ENCODE measurements around the gene MYL7. TPM values are rescaled to one million over a fixed set of nuclear protein-coding genes. Genes with fewer than 3 reads are reported as not detected.

MYL7 gene
- total and polyA plus RNA-seq, 12 donors: 146 to 6,323 (median 1,764) TPM

GRCh38 chr7:44097064-44097932 is 43.8 kb downstream of the MYL7 start:
- WGBS, 2 donors: 82 to 87% methylated on average over 9 of the region's 9 CpGs
- Histone ChIP-seq H3K4me1 (peaks cover 0 to 52% (median 10%) of the 10 kb centered on the region in 9 donors), H3K27me3 (no peaks in the 10 kb centered on the region), H3K4me3 (no peak overlapping the region), H3K27ac (no peak overlapping the region), H3K9me3 (no peaks in the 10 kb centered on the region), H3K36me3 (no peaks in the 10 kb centered on the region)
- ATAC-seq: no peak
- DNase-seq: no peak
- TF ChIP-seq CTCF (IDR thresholded peaks at IDR 0.05): no peak
- intact Hi-C loops (cut with DNase I): no loop called here

DNA sequence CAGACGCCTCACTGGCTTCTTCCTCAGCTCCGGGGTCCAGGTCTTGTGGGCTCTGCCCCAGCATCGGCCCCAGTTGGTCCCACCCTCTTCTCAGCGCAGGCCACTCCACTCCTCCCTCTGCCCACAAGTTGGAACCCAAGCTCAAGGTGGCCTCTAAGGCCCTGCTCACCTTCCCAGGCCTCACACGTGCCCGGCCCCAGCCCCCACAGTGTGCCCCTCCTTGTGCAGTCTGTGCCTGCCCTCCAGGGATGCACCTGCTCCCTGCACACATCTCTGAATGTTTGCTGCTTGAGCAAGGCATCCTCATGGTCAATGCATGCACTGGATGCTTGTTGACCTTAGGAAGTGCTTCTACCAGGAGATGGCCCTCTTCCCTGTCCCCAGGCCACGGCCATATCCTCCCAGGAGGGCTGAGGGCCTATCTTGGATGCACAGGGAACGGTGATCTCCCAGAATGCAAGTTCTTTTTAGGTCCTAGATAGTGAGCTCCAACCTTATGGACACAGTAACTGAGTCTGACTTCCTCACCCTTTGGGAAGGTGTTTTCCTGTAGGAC is 44.7 kb downstream of the MYL7 start:
- Histone ChIP-seq H3K9me3 (no peaks in the 10 kb centered on the region), H3K27ac (peak overlapping the region in 1 of 10 donors; percentile 64), H3K27me3 (no peaks in the 10 kb centered on the region), H3K36me3 (no peaks in the 10 kb centered on the region), H3K4me3 (no peak overlapping the region), H3K4me1 (peaks cover 0 to 43% (median 7%) of the 10 kb centered on the region in 9 donors)
- DNase-seq (no peak), ATAC-seq (peak in 1 of 8 donors; percentile 16)
- intact Hi-C loops (cut with DNase I): no loop called here
- no peak for TF ChIP-seq CTCF (IDR thresholded peaks at IDR 0.05)
- WGBS, 2 donors: 82 to 84% methylated on average over 8 of the region's 8 CpGs

DNA sequence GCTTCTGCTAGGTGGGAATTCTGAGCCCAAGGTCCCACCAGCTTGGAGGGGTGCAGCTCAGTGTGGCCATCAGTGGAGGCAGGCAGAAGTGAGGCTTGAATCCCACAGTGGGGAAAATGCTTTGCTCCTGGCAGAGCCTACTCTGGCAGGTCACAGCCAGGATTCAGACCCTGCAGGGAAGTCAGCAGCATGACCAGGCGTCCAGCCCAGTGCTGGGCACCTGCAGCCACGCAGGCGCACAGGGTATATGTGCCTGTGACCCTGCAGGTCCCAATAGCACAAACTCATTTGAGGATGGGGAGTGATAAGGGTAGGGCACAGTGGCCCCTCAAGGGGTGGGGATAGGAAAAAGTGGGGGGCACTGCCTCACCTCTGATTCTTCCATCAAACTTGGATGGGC is 45.4 kb downstream of the MYL7 start:
- DNase-seq (no peak), ATAC-seq (no peak)
- Histone ChIP-seq H3K27me3 (no peaks in the 10 kb centered on the region), H3K36me3 (no peaks in the 10 kb centered on the region), H3K4me1 (peaks cover 0 to 37% (median 7%) of the 10 kb centered on the region in 9 donors), H3K4me3 (no peak overlapping the region), H3K9me3 (no peaks in the 10 kb centered on the region), H3K27ac (peak overlapping the region in 3 of 10 donors; percentile 12 to 64 (median 49))
- 97 to 100% methylated on average over 3 of the region's 3 CpGs for WGBS, 2 donors
- no peak for TF ChIP-seq CTCF (IDR thresholded peaks at IDR 0.05)
- intact Hi-C loops (cut with DNase I): no loop called here

GRCh38 chr7:44094883-44095592 is 46.1 kb downstream of the MYL7 start:
- no peaks in the 10 kb centered on the region for H3K9me3 ChIP-seq
- 60 to 65% methylated on average over 2 of the region's 2 CpGs for WGBS, 2 donors
- ATAC-seq: peak in 1 of 8 donors; percentile 22
- peak overlapping the region in 4 of 10 donors; percentile 9 to 64 (median 51) for H3K27ac ChIP-seq
- no peak for DNase-seq
- H3K27me3 ChIP-seq: no peaks in the 10 kb centered on the region
- no peak for TF ChIP-seq CTCF (IDR thresholded peaks at IDR 0.05)
- H3K4me3 ChIP-seq: no peak overlapping the region
- H3K4me1 ChIP-seq: peaks cover 0 to 36% (median 5%) of the 10 kb centered on the region in 9 donors
- no peaks in the 10 kb centered on the region for H3K36me3 ChIP-seq
- intact Hi-C loops (cut with DNase I): no loop called here

All from heart right ventricle (tissue), 16 donors.